GM08714 (cell line): ENCODE data around the gene CCDC91.

ENCODE experiments used
- H3K4me3 ChIP-seq: fragments of 200-500 bp; sonication (Bioruptor generic); 2 replicates; pipeline ENCODE4 v1.5.1; 2014; ENCODE audit warnings: mild to moderate bottlenecking, low read length, inconsistent platforms
- ZNF274 ChIP-seq: IDR thresholded peaks from 2 replicates; pipeline ENCODE4 v1.6.1; 2012; ENCODE audit warnings: mild to moderate bottlenecking, low read depth, low read length

Gene CCDC91

GRCh38 chr12:28543021-28543890 lies 353.0 kb downstream of the CCDC91 start:
- no peak for TF ChIP-seq ZNF274
- H3K4me3 ChIP-seq = no peak overlapping the region

- H3K4me3 ChIP-seq = no peak overlapping the region
- no peak for TF ChIP-seq ZNF274
Measured at GRCh38 chr12:28550757-28551704, 360.8 kb downstream of the CCDC91 start.

GRCh38 chr12:28552251-28552970 lies 362.2 kb downstream of the CCDC91 start:
- no peak overlapping the region for H3K4me3 ChIP-seq
- no peak for TF ChIP-seq ZNF274

GRCh38 chr12:28555748-28556147 lies 365.5 kb downstream of the CCDC91 start:
- no peak for TF ChIP-seq ZNF274
- H3K4me3 ChIP-seq = no peak overlapping the region

GRCh38 chr12:28558250-28558649 lies 368.0 kb downstream of the CCDC91 start:
- no peak for TF ChIP-seq ZNF274
- H3K4me3 ChIP-seq = no peak overlapping the region

GRCh38 chr12:28563286-28563685 lies 373.0 kb downstream of the CCDC91 start:
- H3K4me3 ChIP-seq = no peak overlapping the region
- no peak for TF ChIP-seq ZNF274

- no peak overlapping the region for H3K4me3 ChIP-seq
- no peak for TF ChIP-seq ZNF274
Measured at GRCh38 chr12:28563936-28564335, 373.7 kb downstream of the CCDC91 start.

- no peak for TF ChIP-seq ZNF274
- H3K4me3 ChIP-seq = no peak overlapping the region
Measured at GRCh38 chr12:28568118-28568517, 377.9 kb downstream of the CCDC91 start.

- TF ChIP-seq ZNF274 = no peak
- H3K4me3 ChIP-seq = no peak overlapping the region
Measured at GRCh38 chr12:28568704-28569103, 378.4 kb downstream of the CCDC91 start.

- TF ChIP-seq ZNF274 = no peak
- H3K4me3 ChIP-seq = no peak overlapping the region
Measured at GRCh38 chr12:28569698-28570411, 379.6 kb downstream of the CCDC91 start.

- no peak for TF ChIP-seq ZNF274
- H3K4me3 ChIP-seq = no peak overlapping the region
Measured at GRCh38 chr12:28570811-28571210, 380.6 kb downstream of the CCDC91 start.

- no peak for TF ChIP-seq ZNF274
Measured at GRCh38 chr12:28574746-28575592, 384.7 kb downstream of the CCDC91 start.

More at GRCh38 chr12:28574746-28575592, 384.7 kb downstream of the CCDC91 start:
- no peak overlapping the region for H3K4me3 ChIP-seq
